ENCODE results near the gene E2F4. TPM values are rescaled to one million over a fixed set of nuclear protein-coding genes. Genes with fewer than 3 reads are reported as not detected.

The E2F4 gene
- total and polyA plus RNA-seq, 2 of the 13 experiments (the other 11 are each of a cell fraction or from before 2014, with no cell fraction given), result 84.8 to 91.2 TPM

DNA sequence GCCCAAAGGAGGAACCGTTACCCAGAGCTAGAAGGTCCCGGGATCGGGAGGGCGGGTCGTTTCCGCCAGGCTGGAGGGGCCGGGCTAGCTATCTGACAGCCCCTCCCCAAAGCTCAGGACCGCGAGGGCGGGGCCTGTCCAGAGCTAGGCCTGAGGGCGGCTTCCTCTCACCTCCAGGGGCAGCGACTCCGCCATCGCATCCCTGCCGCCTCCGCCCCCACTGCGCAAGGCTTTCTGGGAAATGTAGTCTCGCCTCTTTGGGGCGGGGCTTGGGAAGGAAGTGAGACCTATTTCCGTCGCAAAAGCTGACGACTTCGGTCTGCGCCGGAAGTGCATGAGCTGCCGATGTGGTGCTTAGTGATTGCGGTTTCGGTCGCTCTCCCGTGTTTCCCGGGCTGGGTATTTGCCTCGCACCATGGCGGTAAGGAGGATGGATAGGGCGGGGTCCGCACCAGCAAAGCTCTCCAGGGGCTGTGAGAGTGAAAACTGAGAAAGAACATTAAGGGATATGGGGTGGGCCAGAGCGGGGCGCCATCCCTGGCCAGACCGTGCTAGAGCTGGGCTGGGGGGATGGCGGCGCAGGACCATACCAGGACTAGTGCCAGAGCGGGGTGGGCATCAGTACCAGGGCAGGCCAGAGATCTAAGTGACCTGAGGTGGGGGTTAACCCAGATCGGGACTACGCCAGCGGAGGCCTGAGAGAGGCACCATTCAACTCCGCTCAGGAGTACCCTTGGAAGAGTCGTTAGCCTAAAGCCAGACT is 35.0 kb downstream of the E2F4 start, which contains the start of gene TMEM208 (continued):
- TF ChIP-seq ATM (IDR thresholded peaks at IDR 0.05; ENCODE audit: borderline replicate concordance) (no peak; the same call in 1 of the 2 replicates), XRCC5 (optimal IDR thresholded peaks at IDR 0.05; ENCODE audit: low read length) (peak; percentile 97), ZNF44 (CRISPR knock-in tag; IDR thresholded peaks at IDR 0.05) (no peak; the same call in 1 of the 2 replicates), PPARG (CRISPR knock-in tag; conservative IDR thresholded peaks at IDR 0.05) (peak; percentile 72; the same call in 1 of the 2 replicates), KLF16 (CRISPR knock-in tag; IDR thresholded peaks at IDR 0.05) (peak in 1 of 2 experiments; percentile 99; a peak in 2 of 4 replicates), FOSL1 (CRISPR knock-in tag; IDR thresholded peaks at IDR 0.05; ENCODE audit: borderline replicate concordance) (no peak), LCORL (IDR thresholded peaks at IDR 0.05) (no peak), LCORL (CRISPR knock-in tag; IDR thresholded peaks at IDR 0.05) (peak; percentile 86), ARHGAP35 (CRISPR knock-in tag; IDR thresholded peaks at IDR 0.05; ENCODE audit: borderline replicate concordance) (peak; percentile 53; the same call in 1 of the 2 replicates), ZNF562 (CRISPR knock-in tag; IDR thresholded peaks at IDR 0.05; ENCODE audit: borderline replicate concordance) (no peak), ZNF550 (CRISPR knock-in tag; IDR thresholded peaks at IDR 0.05; ENCODE audit: borderline replicate concordance) (0 out of 2 replicates have a peak, but pooled peaks have one; percentile 58), YEATS4 (CRISPR knock-in tag; IDR thresholded peaks at IDR 0.05; ENCODE audit: borderline replicate concordance) (peak; percentile 88), ELF4 (CRISPR knock-in tag; IDR thresholded peaks at IDR 0.05; ENCODE audit: borderline replicate concordance) (no peak), HNRNPUL1 (IDR thresholded peaks at IDR 0.05; ENCODE audit: low read depth, low read length) (no peak), ZZZ3 (CRISPR knock-in tag; IDR thresholded peaks at IDR 0.05; ENCODE audit: borderline replicate concordance) (peak; percentile 98; the same call in 1 of the 2 replicates), SP140L (CRISPR knock-in tag; IDR thresholded peaks at IDR 0.05; ENCODE audit: borderline replicate concordance) (peak; percentile 86; the same call in 1 of the 2 replicates), MXI1 (IDR thresholded peaks at IDR 0.05; ENCODE audit: borderline replicate concordance, low read depth, low read length) (peak; percentile 92; the same call in 1 of the 3 replicates), HNRNPLL (IDR thresholded peaks at IDR 0.05; ENCODE audit: low read depth, low read length, poor library complexity, severe bottlenecking) (peak; percentile 81)
- TF ChIP-seq, protein P1, sequence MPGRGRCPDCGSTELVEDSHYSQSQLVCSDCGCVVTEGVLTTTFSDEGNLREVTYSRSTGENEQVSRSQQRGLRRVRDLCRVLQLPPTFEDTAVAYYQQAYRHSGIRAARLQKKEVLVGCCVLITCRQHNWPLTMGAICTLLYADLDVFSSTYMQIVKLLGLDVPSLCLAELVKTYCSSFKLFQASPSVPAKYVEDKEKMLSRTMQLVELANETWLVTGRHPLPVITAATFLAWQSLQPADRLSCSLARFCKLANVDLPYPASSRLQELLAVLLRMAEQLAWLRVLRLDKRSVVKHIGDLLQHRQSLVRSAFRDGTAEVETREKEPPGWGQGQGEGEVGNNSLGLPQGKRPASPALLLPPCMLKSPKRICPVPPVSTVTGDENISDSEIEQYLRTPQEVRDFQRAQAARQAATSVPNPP (CRISPR knock-in tag; IDR thresholded peaks at IDR 0.05), result 0 out of 2 replicates have a peak, but pooled peaks have one; percentile 13
- TF ChIP-seq, protein P2, sequence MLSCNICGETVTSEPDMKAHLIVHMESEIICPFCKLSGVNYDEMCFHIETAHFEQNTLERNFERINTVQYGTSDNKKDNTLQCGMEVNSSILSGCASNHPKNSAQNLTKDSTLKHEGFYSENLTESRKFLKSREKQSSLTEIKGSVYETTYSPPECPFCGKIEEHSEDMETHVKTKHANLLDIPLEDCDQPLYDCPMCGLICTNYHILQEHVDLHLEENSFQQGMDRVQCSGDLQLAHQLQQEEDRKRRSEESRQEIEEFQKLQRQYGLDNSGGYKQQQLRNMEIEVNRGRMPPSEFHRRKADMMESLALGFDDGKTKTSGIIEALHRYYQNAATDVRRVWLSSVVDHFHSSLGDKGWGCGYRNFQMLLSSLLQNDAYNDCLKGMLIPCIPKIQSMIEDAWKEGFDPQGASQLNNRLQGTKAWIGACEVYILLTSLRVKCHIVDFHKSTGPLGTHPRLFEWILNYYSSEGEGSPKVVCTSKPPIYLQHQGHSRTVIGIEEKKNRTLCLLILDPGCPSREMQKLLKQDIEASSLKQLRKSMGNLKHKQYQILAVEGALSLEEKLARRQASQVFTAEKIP (CRISPR knock-in tag; IDR thresholded peaks at IDR 0.05; ENCODE audit: borderline replicate concordance), result no peak
- TF ChIP-seq, protein P3, sequence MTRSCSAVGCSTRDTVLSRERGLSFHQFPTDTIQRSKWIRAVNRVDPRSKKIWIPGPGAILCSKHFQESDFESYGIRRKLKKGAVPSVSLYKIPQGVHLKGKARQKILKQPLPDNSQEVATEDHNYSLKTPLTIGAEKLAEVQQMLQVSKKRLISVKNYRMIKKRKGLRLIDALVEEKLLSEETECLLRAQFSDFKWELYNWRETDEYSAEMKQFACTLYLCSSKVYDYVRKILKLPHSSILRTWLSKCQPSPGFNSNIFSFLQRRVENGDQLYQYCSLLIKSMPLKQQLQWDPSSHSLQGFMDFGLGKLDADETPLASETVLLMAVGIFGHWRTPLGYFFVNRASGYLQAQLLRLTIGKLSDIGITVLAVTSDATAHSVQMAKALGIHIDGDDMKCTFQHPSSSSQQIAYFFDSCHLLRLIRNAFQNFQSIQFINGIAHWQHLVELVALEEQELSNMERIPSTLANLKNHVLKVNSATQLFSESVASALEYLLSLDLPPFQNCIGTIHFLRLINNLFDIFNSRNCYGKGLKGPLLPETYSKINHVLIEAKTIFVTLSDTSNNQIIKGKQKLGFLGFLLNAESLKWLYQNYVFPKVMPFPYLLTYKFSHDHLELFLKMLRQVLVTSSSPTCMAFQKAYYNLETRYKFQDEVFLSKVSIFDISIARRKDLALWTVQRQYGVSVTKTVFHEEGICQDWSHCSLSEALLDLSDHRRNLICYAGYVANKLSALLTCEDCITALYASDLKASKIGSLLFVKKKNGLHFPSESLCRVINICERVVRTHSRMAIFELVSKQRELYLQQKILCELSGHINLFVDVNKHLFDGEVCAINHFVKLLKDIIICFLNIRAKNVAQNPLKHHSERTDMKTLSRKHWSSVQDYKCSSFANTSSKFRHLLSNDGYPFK (CRISPR knock-in tag; IDR thresholded peaks at IDR 0.05; ENCODE audit: borderline replicate concordance), result peak; percentile 97
- TF ChIP-seq, protein P4, sequence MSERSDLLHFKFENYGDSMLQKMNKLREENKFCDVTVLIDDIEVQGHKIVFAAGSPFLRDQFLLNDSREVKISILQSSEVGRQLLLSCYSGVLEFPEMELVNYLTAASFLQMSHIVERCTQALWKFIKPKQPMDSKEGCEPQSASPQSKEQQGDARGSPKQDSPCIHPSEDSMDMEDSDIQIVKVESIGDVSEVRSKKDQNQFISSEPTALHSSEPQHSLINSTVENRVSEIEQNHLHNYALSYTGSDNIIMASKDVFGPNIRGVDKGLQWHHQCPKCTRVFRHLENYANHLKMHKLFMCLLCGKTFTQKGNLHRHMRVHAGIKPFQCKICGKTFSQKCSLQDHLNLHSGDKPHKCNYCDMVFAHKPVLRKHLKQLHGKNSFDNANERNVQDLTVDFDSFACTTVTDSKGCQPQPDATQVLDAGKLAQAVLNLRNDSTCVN (CRISPR knock-in tag; IDR thresholded peaks at IDR 0.05; ENCODE audit: borderline replicate concordance), result peak; percentile 83
